ENCODE data around the gene PPIF.

DNA sequence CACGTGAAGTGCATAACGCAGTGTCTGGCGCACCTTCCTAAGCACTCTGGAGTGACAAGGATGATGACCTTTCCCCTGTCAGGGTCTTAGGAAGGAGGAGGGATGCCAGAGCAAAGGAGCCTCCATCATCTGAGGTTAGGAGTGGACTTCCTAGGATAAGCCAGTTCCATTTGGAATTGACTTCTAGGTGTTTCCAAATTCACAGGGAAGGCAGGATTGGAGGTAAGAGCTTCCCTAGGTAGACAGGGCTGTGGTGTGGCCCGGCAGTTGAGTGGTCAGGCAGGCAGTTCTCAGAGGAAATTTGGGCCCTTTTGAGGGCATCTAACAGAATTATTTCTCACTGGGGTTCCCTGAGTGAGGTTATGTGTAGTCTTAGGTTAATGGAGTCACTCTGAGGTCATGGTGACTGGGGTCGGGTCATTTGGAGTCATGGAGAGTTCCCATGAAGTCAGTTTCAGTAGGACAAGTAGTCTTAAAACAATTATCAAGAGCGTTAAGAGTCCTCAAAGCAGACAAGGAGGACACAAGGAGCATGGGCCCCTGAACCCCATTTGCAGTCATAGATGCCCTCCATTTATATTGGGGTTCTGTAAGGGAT lies 8.2 kb downstream of the PPIF start:
- TF ChIP-seq CTCF (IDR thresholded peaks at IDR 0.05) (no peak), POLR2A (IDR thresholded peaks at IDR 0.05) (no peak), POLR2AphosphoS5 (IDR thresholded peaks at IDR 0.05) (no peak)

Measured in breast epithelium (tissue), 3 donors.